ENCODE measurements around the gene PLXNB3. TPM values are rescaled to one million over a fixed set of nuclear protein-coding genes. Genes with fewer than 3 reads are reported as not detected.

The PLXNB3 gene
- total RNA-seq, 4 donors from 2014 or later: 3.1 to 46.2 (median 24.7) TPM

GRCh38 chrX:153736071-153736820 lies 27.8 kb upstream of the PLXNB3 start:
- no peaks in the 10 kb centered on the region for H3K36me3 ChIP-seq
- no peak overlapping the region for H3K27ac ChIP-seq
- H3K4me1 ChIP-seq: no peaks in the 10 kb centered on the region
- DNase-seq: no peak
- H3K4me3 ChIP-seq: no peak overlapping the region
- no peak for TF ChIP-seq POLR2A (IDR thresholded peaks at IDR 0.05)
- no peak for TF ChIP-seq CTCF (IDR thresholded peaks at IDR 0.05)
- no peak for TF ChIP-seq EP300 (IDR thresholded peaks at IDR 0.05; ENCODE audit: low read depth)
- no peak for TF ChIP-seq POLR2AphosphoS5 (IDR thresholded peaks at IDR 0.05)
- intact Hi-C loops (cut with DNase I; ENCODE audit: low total_unique reads): no loop called here
- in situ Hi-C loops (cut with MboI; ENCODE audit: low pct_ligation_motif_present in 1 of 4, low pct_unique_long_range_greater_than_20kb in 1 of 4, low sequenced_read_pairs in 3 of 4): no loop called here
- no peaks in the 10 kb centered on the region for H3K9me3 ChIP-seq
- WGBS, 2 donors (ENCODE audit: low coverage in 1 of 2): 89% methylated on average over 30 of the region's 30 CpGs; no CpG with 5 or more reads in 1 of the 2 donors
- no peaks in the 10 kb centered on the region for H3K27me3 ChIP-seq

GRCh38 chrX:153736871-153737441 lies 27.1 kb upstream of the PLXNB3 start:
- no peak overlapping the region for H3K27ac ChIP-seq
- H3K9me3 ChIP-seq: no peaks in the 10 kb centered on the region
- H3K4me1 ChIP-seq: no peaks in the 10 kb centered on the region
- intact Hi-C loops (cut with DNase I; ENCODE audit: low total_unique reads) (no loop called here), in situ Hi-C loops (cut with MboI; ENCODE audit: low pct_ligation_motif_present in 1 of 4, low pct_unique_long_range_greater_than_20kb in 1 of 4, low sequenced_read_pairs in 3 of 4) (no loop called here)
- no peak overlapping the region for H3K4me3 ChIP-seq
- 76% methylated on average over 15 of the region's 15 CpGs; no CpG with 5 or more reads in 1 of the 2 donors for WGBS, 2 donors (ENCODE audit: low coverage in 1 of 2)
- no peak for DNase-seq
- no peaks in the 10 kb centered on the region for H3K36me3 ChIP-seq
- TF ChIP-seq POLR2A (IDR thresholded peaks at IDR 0.05) (no peak), EP300 (IDR thresholded peaks at IDR 0.05; ENCODE audit: low read depth) (no peak), CTCF (IDR thresholded peaks at IDR 0.05) (no peak), POLR2AphosphoS5 (IDR thresholded peaks at IDR 0.05) (no peak)
- H3K27me3 ChIP-seq: no peaks in the 10 kb centered on the region

- H3K4me3 ChIP-seq: no peak overlapping the region
- WGBS, 2 donors (ENCODE audit: low coverage in 1 of 2): 96% methylated on average over 26 of the region's 27 CpGs; no CpG with 5 or more reads in 1 of the 2 donors
- H3K27me3 ChIP-seq: no peaks in the 10 kb centered on the region
- no peaks in the 10 kb centered on the region for H3K36me3 ChIP-seq
- peaks cover 0 to 5% (median 2%) of the 10 kb centered on the region in 4 donors for H3K4me1 ChIP-seq
- no peak for DNase-seq
- H3K9me3 ChIP-seq: no peaks in the 10 kb centered on the region
- intact Hi-C loops (cut with DNase I; ENCODE audit: low total_unique reads) (no loop called here), in situ Hi-C loops (cut with MboI; ENCODE audit: low pct_ligation_motif_present in 1 of 4, low pct_unique_long_range_greater_than_20kb in 1 of 4, low sequenced_read_pairs in 3 of 4) (no loop called here)
- H3K27ac ChIP-seq: no peak overlapping the region
- TF ChIP-seq POLR2AphosphoS5 (IDR thresholded peaks at IDR 0.05): no peak
- TF ChIP-seq POLR2A (IDR thresholded peaks at IDR 0.05): no peak
- no peak for TF ChIP-seq CTCF (IDR thresholded peaks at IDR 0.05)
- TF ChIP-seq EP300 (IDR thresholded peaks at IDR 0.05; ENCODE audit: low read depth): no peak
These were observed 25.9 kb upstream of the PLXNB3 start for GRCh38 chrX:153738056-153738605.

- Histone ChIP-seq H3K27me3 (no peaks in the 10 kb centered on the region), H3K4me1 (peaks cover 0 to 12% (median 9%) of the 10 kb centered on the region in 4 donors), H3K9me3 (no peaks in the 10 kb centered on the region), H3K4me3 (no peak overlapping the region), H3K27ac (no peak overlapping the region), H3K36me3 (no peaks in the 10 kb centered on the region)
- TF ChIP-seq POLR2A (IDR thresholded peaks at IDR 0.05) (no peak), POLR2AphosphoS5 (IDR thresholded peaks at IDR 0.05) (no peak), CTCF (IDR thresholded peaks at IDR 0.05) (no peak), EP300 (IDR thresholded peaks at IDR 0.05; ENCODE audit: low read depth) (no peak)
- intact Hi-C loops (cut with DNase I; ENCODE audit: low total_unique reads) (no loop called here), in situ Hi-C loops (cut with MboI; ENCODE audit: low pct_ligation_motif_present in 1 of 4, low pct_unique_long_range_greater_than_20kb in 1 of 4, low sequenced_read_pairs in 3 of 4) (no loop called here)
- WGBS, 2 donors (ENCODE audit: low coverage in 1 of 2): 92% methylated on average over 29 of the region's 29 CpGs; no CpG with 5 or more reads in 1 of the 2 donors
- no peak for DNase-seq
These were observed 24.1 kb upstream of the PLXNB3 start for GRCh38 chrX:153739754-153740486.
